GM19324 (cell line): ENCODE results near the gene ULK4.
"Not testable (repeated sequence)": the region's sequence is repeated elsewhere in the genome, so short reads cannot be mapped to it uniquely, and the experiment has no call there.

ENCODE experiments used
- ATAC-seq: cut with Tn5 transposase; IDR thresholded peaks from one replicate; pipeline ENCODE4 v1.9.1; 2021; ENCODE audit warnings: mild to moderate bottlenecking, moderate library complexity; ENCODE audit not compliant: unreplicated experiment, low FRiP score

The ULK4 gene

DNA sequence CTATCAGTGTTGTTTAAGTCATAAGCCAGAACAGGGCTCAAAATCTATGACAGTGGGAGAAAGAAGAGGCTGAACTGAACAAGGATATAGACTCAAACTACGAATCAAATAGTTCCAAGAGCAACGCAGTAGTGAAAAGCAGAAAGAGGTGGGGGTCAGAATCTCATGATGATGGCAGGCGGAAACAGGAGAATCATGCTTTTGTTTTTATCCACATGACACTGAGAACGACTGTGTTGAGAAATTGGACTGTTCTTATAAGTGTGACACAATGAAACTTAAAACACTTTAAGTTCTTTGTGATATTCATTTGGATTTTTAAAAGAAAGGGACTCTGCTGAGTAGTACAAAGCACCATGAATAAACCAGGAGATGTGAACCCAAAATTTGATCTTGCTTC, 309.4 kb downstream of the ULK4 start:
- ATAC-seq: no peak

- no peak for ATAC-seq
Measured at GRCh38 chr3:41651718-41652117, 310.2 kb downstream of the ULK4 start.

DNA sequence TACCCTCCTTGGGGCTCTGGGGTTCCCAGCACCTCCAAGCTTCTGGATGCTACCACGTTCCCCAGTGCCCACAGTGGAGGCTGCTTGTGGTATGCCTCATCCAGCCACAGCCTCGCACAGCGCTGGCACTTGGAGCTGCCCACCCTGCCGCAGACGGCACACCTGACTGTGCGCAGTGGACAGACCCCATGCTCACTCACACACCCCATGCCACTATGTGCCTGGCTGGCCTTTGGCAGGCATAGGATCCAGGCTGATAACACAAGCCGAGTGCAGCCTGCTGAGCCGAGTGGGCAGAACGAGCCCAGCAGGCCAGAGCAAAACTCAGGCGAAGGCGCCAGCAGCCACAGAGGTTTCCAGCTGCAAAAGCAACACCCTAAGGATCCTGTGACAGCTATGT, 311.5 kb downstream of the ULK4 start:
- ATAC-seq: no peak

- no peak for ATAC-seq
Measured at GRCh38 chr3:41649129-41649739, 312.7 kb downstream of the ULK4 start.

DNA sequence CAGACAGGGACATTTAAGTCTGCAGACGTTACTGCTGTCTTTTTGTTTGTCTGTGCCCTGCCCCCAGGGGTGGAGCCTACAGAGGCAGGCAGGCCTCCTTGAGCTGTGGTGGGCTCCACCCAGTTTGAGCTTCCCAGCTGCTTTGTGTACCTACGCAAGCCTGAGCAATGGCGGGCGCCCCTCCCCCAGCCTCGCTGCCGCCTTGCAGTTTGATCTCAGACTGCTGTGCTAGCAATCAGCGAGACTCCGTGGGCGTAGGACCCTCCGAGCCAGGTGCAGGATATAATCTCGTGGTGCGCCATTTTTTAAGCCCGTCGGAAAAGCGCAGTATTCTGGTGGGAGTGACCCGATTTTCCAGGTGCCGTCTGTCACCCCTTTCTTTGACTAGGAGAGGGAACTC, 314.2 kb downstream of the ULK4 start:
- ATAC-seq: not testable (repeated sequence)

- no peak for ATAC-seq
Measured at GRCh38 chr3:41640076-41640475, 321.8 kb downstream of the ULK4 start.

GRCh38 chr3:41638381-41638780, 323.5 kb downstream of the ULK4 start:
- no peak for ATAC-seq

DNA sequence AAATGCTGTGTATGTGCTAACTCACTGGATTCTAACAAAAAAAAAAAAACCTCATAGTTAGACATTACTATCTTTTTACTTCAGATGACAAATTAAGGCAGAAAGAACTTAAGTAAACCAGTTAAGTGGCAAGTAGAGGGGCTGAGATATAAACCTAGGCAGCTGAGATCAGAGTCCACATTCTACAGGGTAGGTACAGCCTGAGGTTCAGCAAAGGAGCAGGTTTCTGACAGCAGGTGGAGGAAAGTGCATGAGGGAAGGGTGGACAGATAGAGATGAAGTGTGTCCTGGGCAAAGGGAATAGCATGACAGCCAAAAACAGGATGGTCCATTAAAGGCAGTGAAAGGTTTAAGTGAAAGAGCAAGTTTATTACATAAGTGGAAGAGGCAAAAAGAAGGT, 329.2 kb downstream of the ULK4 start:
- ATAC-seq: no peak

- no peak for ATAC-seq
Measured at GRCh38 chr3:41630708-41631107, 331.2 kb downstream of the ULK4 start.

DNA sequence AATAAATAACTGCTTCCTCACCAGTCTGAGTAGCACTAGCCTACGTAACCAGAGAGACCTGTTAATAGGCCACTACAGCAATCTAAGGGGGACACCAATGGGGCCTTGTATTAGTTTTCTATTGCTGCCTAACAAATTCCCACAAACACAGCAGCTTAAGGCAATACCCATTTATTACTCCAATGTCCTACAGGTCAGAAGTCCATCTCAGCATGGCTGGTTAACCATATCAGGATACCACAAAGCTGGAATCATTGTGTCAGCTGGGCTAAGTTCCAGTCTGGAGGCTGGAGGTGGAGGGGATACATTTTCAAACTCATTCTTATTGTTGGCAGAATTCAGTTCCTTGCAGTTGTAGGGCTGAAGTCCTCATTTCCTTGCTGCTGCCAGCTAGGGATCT, 331.9 kb downstream of the ULK4 start:
- no peak for ATAC-seq

DNA sequence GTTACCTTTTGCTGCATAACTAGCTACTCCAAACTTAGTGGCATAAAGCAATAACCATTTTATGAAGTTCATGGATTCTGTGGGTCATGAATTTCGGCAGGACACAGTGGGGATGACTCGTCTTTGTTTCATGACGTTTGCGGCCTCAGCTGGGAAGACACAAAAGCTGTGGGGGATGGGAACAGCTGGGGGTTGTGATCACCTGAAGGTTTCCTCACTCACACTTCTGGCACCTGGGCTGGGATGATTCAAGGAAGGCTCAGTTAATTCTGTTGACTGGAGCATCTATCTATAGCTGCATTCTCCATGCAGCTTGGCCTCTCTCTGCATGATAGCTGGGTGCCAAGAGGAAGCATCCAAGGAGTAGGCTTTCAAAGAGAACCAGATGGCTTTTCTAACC, 332.8 kb downstream of the ULK4 start:
- no peak for ATAC-seq

DNA sequence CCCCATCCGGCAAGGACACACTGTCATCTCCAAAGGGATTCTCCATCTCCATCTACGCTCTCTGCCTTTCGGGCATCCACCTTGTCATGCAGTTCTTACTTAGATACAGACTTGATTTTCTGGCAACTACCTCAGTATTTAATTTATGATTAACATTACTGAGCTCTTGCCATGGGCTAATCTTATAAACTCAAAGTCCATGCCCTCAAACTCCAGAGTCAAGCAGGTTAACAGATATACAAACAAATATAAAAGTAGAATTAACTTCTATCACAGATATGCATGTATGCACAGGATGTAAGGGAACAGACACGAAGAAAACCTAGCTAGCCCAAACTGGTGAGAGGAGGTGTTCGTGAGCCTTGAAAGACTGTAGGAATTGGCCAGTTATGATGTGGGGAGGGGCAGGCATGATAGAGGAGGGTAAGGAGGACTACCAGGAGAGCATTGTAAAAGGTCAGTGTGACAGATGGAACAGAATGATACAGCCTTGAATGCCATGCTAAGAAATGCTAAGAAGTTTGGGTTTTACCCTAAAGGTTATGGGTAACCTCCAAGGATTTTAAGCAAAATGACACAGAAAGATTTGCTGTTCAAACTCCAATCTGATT, 334.3 kb downstream of the ULK4 start:
- no peak for ATAC-seq

- ATAC-seq: no peak
Measured at GRCh38 chr3:41612853-41613252, 349.1 kb downstream of the ULK4 start.

DNA sequence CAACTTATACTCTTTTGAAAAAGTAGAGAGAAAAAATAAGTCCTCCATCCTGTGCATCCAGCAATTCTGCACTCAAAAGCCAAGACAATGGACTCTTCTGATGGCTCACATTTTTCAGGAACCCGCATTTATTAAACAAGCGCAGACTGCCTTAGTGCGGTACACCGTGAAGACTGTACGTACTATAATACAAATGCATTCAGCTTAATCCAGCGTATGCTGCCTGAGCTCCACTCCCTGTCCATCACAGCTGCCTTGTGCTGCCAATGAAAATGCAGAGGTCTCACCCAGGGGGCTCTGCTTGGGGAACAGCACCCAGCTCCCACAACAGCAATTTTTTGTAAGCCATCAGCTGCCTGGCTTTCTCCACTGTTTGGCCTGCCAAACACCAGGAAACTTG, 350.9 kb downstream of the ULK4 start:
- ATAC-seq: no peak

- ATAC-seq: no peak
Measured at GRCh38 chr3:41608347-41608746, 353.6 kb downstream of the ULK4 start.

DNA sequence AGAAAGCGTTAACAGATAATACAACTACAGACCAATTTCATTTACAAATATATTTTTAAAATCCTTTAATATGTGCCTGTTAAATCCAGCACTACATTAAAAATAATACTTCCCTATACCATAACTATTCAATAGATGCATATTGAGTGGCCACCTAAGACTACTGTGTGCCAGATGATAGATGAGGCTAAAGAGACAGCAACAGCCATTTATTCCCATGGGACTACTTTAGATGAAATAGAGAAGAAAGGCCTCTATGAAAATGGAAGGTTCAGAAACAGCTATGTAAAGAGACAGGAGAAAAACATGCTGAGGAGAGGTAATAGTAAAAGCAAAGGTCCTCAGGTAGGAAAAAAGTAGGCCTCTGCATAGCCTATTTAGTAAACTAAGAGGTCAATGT, 358.1 kb downstream of the ULK4 start:
- no peak for ATAC-seq

DNA sequence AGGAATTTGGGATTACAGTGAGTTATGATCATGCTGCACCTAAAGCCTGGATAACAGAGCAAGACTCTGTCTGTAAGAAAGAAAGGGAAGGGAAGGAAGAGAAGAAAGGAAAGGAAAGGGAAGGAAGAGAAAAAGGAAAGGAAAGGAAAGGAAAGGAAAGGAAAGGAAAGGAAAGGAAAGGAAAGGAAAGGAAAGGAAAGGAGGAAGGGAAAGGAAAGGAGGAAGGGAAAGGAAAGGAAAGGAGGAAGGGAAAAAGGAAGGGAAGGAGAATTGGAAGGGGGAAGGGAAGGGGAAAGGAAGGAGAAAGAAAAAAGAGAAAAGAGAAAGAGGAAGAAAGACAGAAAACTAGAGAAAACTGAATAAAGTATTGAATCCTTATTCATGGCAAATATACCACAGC, 359.8 kb downstream of the ULK4 start:
- ATAC-seq: no peak

DNA sequence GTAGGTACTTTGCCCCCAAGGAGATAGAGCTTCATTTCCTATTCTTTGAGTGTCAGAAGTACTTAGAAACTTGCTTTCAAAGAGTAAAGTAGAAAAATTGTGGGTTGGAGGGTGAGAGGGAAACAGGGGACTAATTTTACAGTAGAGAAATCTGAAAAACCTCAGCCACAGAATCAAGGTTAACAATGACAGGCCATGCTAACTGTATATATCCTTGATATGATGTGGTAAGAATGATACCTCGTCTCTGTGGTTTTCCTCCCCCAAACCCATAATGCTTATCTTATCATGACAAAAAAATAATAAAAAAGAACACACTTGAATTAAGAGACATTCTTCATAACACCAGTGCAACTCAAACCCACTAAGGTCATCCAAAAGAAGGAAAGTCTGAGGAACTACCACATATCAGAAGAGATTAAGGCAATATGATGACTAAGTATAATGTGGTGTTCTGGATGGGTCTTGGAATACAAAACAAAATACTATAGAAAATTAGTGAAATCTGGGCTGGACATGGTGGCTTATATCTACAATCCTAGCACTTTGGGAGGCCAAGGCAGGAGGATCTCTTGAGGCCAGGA, 360.4 kb downstream of the ULK4 start:
- ATAC-seq: no peak

DNA sequence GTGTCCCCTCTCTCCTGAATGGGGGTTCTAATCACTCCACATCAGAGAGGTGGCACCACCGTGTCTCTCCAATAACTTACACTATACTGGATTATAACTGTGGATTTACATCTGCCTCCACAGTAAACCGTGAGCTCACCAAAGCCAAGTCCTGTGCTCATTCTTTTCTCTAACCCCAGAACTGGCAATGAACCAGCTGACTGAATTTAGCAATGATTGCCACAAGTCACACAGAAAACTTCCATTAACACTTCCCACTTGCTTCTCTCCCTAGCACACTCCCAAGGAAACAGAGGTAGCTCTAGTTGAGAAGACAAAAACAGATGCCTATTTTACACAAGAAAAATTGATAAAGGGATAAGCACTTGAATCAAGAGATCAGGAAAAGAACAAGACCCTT, 361.3 kb downstream of the ULK4 start:
- ATAC-seq: no peak

DNA sequence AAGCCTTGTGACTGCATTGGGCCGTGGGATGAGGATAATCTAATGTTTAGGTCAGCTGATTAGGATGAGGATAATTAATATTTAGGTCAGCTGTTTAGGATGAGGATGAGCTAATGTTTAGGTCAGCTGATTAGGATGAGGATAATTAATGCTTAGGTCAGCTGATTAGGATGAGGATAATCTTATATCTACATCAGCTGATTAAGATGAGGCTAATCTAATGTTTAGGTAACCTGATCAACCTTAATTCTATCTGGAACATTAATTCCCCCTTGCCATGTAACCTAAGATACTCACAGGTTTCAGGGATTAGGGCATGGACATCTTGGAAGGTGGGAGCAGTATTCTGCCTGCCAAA, 362.8 kb downstream of the ULK4 start:
- ATAC-seq: no peak

GRCh38 chr3:41598402-41599126, 363.3 kb downstream of the ULK4 start:
- no peak for ATAC-seq

GRCh38 chr3:41593774-41594173, 368.1 kb downstream of the ULK4 start:
- ATAC-seq: no peak
